Fibroblast of lung (primary cell): ENCODE data around the gene TREML2.

Experiments used
- CTCF ChIP-seq, 2 donors: IDR thresholded peaks in 1 of 2; conservative IDR thresholded peaks in 1 of 2; 1 replicate in 1 of 2; 2 replicates in 1 of 2; pipeline ENCODE4 v1.5.1; 2011 to 2012; ENCODE audit warnings: low read length in 2 of 2, control low read depth in 1 of 2, inconsistent platforms in 1 of 2, low read depth in 1 of 2, mild to moderate bottlenecking in 1 of 2
- EZH2 ChIP-seq: IDR thresholded peaks from 2 replicates; pipeline ENCODE4 v1.5.1; 2012; ENCODE audit warnings: low read length, control low read depth, mild to moderate bottlenecking; ENCODE audit errors: missing control alignments

GRCh38 chr6:41167173-41167963, 33.6 kb downstream of the TREML2 start:
- TF ChIP-seq CTCF (conservative IDR thresholded peaks at IDR 0.05 in 1 of 2, IDR thresholded peaks at IDR 0.05 in 1 of 2; ENCODE audit: low read depth in 1 of 2, low read length in 2 of 2) (no peak), EZH2 (no peak)
